Superior temporal gyrus (tissue), 1 donor: ENCODE results near the gene TSPEAR.
"Not testable (repeated sequence)": the region's sequence is repeated elsewhere in the genome, so short reads cannot be mapped to it uniquely, and the experiment has no call there.

ENCODE experiments used
- DNase-seq: peaks from one replicate; pipeline ENCODE4 v3.0.0-alpha.2; 2016; ENCODE audit errors: extremely low spot score

TSPEAR gene

DNA sequence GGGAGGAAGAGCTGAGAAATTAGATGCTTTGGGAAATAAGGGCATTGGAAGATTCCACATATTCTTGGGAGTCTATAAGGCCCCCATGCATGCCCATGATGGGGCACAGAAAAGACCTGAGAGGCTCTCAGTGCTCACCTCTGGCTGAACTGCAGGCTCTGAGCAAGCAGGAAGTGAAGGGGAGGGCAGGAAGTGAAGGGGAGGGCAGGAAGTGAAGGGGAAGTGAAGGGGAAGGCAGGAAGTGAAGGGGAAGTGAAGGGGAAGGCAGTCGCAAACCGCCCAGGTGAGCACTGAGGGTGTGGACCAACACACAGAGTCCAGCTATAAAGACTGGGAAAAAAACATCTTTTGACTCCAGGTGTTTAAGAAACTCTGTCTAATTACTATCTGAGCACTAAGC lies 80.9 kb downstream of the TSPEAR start:
- no peak for DNase-seq

DNA sequence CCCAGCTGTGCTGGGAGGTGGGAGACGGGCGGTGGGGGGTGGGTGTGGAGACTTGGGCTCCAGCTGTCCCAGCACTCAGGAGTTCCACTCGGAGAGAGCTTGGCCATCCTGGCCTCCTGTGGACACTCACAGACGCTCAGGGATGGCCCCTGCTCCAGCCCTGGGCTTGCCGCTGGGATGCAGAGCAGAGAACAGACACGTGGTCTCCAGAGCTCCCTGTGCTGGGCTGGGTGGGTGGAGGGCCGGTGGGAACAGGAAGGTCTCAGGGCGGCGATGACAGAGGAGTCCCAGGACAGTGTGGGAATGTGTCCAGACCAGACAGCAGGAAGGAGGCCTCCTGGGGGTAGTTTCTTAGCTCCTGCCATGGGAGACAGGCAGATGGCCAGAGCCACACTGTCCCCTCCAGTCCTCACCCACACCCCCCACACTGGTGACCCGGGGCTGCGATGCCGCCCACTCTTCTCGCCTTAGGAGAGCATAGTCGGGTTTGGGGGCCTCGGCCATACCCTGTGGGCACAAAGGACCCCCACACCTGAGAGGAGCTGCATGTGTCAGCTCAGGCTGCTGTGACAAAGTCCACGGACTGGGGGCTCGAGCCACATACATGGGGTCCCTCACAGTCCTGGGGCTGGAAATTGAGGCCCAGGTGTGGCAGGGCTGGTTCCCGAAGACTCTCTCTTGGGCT lies 82.5 kb downstream of the TSPEAR start:
- no peak for DNase-seq

DNA sequence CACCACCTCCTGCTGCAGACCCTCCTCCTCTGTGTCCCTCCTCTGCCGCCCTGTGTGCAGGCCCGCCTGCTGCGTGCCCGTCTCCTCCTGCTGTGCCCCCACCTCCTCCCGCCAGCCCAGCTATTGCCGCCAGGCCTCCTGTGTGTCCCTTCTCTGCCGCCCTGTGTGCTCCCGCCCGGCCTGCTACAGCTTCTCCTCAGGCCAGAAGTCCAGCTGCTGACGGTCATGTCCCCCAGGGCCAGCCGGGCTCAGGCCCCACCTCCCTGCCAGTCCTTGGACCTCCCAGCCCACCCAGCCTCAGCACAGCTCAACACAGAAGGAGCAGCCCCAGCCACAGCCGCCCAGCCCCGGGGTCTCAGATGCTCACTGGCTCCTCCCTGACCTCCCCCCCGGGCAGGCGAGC lies 83.5 kb downstream of the TSPEAR start:
- DNase-seq: not testable (repeated sequence)

DNA sequence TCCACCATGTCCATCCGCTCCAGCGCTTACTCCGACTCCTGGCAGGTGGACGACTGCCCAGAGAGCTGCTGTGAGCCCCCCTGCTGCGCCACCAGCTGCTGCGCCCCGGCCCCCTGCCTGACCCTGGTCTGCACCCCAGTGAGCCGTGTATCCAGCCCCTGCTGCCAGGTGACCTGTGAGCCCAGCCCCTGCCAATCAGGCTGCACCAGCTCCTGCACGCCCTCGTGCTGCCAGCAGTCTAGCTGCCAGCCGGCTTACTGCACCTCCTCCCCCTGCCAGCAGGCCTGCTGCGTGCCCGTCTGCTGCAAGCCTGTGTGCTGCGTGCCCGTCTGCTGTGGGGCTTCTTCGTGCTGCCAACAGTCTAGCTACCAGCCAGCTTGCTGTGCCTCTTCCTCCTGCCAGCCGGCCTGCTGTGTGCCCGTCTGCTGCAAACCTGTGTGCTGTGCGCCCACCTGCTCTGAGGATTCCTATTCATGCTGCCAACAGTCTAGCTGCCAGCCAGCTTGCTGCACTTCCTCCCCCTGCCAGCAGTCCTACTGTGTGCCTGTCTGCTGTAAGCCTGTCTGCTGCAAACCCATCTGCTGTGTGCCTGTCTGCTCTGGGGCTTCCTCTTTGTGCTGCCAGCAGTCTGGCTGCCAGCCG lies 84.1 kb downstream of the TSPEAR start:
- not testable (repeated sequence) for DNase-seq

DNA sequence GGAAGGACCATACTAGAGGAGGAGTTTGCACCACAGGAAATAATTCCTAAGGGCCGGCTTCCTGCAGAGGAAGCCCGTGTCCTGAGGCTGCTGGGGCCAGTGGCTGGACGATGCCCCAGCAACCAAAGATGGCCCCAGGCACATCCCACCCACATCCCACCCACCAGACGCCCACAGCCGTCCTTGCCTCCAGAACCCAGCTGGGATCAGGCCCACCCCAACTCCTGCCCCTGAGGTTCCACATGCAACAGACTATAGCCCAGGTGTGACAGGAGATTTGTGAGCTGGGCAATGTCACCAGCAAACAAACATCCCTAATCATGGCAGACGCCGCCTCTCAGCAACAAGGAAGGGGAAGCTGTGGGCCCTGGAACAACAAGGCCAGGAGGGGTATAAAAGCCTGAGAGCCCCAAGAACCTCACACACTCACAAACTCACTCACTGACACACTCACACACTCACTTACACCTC lies 84.7 kb downstream of the TSPEAR start, which contains the start of gene KRTAP10-9:
Gene KRTAP10-9 (plus strand): TSS at position 421 of the 471 bp plus-strand sequence. CDS start 79 bp downstream, outside the sequence.
- no peak for DNase-seq

DNA sequence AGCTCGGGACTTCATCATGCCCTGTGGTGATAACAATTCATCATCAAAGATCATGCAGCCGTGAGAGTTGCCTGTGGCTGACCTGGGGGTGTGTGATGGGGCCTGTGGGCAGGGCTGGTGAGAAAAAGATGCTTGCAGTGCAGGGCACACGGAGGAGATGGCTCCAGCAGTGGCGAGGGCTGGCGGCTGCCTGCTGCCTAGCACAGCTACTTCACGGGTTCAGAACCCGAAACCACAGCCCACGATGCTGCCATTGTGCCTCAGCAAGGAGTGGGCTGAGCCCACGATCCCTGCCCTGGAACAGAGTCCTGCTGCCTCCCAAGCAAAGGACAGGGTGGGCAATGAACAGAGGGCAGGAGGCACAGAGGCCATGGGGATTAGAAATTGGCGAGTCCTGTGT lies 85.1 kb downstream of the TSPEAR start:
- no peak for DNase-seq

DNA sequence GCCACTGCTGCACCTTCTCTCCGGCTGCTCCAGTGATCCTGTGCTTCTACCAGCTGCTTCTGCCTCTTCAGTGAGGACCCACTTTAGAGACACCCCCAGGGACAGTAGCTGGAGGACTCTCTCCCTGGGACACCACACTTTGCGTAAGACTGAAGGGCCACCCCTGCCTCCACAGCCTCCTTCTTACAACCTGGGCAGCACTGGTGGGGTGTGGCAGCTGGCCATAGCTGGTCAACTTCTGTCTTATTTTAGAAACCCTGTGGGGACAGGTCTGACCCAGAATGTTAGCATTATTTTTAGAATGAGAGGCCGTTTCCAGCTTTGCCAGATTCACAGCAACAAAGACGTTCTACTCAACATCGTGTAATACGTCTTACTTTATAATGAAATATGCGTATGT lies 85.6 kb downstream of the TSPEAR start:
- DNase-seq: no peak

DNA sequence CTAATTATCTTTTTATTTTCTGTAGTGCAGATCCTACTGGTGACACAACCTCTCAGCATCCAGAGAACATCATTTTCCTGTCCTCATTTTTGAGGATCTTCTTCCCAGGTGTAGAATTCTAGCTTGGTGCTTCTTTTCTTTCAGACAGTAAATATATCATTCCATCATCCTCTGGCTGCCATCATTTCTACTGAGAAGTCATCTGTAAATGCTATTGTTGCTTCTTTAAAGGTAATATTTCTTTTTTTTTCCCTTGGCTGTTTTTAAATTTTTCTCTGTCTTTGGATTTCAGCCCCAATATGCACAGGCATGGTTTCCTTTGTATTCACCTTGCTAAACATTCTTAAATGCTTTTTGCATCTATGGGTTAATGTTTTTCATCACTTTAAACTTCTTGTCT lies 87.8 kb downstream of the TSPEAR start:
- DNase-seq: no peak

DNA sequence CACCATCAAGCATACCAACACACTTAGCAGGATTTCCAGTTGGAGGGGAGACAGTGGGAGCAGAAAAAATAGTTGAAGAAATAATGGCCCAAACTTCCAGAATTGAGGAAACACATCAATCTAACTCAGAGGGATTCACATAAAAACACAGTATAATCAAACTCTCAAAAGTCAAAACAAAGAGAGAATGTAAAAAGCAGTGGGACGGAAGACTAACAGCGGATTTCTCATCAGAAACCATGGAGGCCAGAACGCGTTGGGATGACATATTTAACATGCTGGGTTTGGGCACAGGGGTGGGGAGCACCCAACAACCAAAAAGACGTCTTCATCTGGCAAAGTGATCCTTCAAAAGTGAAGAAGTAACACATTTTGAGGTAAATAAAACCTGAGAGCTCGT lies 91.5 kb downstream of the TSPEAR start:
- no peak for DNase-seq

DNA sequence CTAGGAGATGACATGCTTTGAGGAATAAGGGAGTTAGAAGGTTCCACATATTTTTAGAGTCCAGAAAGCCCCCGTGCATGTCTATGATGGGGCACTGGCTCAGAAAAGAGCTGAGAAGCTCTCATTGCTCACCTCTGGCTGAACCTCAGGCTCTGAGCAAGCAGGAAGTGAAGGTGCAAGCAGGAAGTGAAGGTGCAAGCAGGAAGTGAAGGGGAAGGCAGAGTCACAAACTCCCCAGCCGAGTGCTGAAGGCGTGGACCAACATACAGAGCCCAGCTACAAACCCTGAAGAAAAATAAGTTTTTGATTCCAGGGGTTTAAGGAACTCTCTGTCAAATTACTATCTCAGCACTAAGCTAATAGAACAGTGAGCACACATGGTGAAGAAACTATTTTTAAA lies 92.5 kb downstream of the TSPEAR start:
- DNase-seq: no peak

DNA sequence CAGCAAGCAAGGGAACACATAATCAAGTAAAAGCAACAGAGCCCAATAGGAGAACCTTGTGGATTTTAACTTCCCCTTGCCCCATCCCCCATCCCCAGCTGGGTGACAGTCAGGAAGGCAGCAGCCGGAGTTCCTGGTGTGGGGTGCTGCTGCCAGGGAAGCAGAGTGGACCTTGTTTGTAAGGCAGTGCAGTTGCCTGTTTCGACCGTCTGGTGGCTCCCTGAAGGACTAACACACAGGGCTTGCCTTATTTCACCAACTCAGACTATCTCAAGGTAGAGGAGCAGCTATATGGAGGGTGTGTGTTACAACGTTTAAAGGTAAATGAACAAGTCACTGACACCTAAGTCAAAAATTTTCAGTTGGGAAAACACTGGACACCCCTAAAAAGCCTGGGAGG lies 92.9 kb downstream of the TSPEAR start:
- DNase-seq: no peak

DNA sequence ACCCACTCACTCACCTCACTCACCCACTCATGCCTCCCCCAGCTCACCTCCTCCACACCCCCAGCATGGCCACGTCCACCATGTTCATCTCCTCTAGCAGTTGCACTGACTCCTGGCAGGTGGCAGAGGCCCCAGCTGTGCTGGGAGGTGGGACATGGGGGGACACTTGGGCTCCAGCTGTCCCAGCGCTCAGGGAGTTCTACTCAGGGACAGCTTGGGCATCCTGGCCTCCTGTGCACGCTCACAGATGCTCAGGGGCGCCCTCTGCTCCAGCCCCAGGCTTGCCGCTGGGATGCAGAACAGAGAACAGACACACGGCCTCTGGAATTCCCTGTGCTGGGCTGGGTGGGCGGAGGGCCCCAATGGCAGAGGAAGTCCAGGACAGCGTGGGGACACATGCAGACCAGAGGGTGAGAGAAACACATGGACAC lies 94.3 kb downstream of the TSPEAR start:
- DNase-seq: no peak

DNA sequence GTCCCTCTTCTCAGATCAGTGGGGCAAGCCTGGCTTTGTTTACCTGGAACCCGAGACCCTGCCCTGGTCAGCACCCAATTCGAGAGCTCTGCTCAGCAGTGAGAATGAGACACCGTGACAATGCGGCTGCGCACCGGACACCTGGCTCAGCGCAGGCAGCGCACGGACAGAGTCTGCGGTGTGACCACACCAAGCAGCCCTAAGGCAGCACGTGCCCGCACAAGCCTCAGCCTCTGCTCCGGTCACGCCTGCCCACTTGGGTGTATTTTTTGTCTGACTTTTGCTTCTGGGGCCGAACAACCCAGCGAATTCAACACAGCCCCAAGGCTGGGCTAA lies 94.8 kb downstream of the TSPEAR start:
- no peak for DNase-seq

DNA sequence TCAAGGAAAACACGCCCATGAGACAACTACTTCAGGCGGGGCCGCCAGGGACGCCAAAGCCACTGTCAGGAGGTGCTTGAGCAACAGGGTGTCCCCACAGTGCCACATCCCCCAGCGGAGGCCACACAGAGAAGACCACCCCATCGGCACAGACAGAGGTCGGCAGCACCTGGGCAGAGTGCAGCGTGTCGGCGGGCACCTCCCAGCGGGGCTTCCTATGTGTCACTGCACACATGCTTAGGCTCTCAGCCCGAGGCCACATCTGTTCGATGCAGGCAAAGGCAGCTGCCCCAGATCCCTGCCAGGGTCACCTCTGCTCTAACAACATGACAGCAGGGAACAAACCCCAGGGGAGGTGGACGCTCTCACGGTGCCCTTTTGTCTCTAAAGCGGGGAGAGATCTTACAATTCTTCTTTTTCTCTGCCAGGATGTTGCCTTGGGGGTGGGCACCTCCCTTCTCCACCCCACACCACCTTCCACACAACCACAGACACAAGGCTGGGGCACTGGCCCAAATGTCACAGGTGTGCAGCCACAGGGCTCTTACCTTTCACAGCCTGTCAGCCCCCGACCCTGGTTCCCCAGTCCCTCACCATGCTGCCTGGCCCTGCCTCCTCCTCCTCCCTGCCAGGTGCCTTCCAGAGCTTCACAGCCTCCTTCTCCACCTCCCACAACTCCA lies 95.3 kb downstream of the TSPEAR start:
- DNase-seq: no peak

DNA sequence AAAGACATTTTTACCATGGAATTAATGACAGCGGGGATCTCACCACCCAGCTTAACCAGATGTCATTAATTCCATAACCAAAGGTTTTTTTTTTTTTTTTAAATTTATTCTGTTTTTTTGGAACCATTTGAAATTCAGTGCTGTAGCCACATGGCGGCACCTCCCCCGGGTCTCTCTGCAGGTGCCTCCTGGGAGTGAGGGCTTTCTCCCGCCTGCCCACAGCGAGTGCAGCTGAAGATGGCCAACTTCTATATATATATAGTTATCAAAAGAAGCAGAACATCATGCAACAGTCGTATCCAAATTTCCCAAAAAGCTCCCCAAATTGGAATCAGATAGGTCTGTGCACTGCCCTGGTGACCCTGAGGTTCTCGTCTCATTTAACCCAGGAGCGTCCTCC lies 95.9 kb downstream of the TSPEAR start:
- no peak for DNase-seq

DNA sequence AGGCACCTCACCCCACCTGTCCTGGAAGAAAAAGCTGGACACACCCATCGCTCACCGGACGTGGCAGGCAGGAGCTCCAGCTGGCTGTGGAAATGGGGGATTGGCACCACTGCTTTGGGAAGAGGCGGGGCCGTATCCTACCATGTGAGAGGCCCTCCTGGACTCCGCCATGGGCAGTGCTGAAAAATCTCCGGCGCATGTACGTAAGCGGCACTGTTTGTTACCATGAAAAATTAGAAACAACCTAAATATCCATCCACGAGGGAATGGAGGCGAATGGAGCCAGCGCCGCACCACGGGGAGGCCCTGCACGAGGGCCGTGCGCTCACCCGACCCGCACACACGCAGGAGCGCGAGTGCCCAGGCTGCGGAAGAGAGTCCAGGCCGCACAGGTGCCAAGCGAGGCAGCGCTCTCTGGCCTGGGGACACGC lies 96.4 kb downstream of the TSPEAR start:
- no peak for DNase-seq

DNA sequence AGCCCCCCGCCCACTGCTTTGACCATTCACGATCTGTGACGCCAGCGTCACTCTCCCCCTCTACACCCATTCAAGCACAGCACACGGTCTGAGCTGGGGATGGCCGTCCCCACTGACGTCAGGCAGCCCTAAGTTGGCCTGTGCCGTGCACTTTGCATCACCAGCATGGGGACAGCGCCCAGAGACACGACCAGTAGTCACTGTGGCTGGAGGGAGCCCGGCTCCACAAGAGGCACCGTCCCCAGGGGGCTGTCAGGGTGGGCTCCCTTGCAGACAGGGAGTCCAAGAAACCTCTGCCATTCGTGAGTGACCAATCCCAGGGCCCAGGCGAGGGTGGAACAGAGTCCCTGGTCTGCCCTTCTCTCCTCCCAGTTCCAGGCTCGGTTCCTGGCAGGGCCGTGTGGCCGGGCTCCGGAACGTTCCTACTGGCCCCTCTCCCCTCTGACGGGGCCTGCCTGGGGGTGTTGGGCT lies 97.2 kb downstream of the TSPEAR start:
- no peak for DNase-seq

DNA sequence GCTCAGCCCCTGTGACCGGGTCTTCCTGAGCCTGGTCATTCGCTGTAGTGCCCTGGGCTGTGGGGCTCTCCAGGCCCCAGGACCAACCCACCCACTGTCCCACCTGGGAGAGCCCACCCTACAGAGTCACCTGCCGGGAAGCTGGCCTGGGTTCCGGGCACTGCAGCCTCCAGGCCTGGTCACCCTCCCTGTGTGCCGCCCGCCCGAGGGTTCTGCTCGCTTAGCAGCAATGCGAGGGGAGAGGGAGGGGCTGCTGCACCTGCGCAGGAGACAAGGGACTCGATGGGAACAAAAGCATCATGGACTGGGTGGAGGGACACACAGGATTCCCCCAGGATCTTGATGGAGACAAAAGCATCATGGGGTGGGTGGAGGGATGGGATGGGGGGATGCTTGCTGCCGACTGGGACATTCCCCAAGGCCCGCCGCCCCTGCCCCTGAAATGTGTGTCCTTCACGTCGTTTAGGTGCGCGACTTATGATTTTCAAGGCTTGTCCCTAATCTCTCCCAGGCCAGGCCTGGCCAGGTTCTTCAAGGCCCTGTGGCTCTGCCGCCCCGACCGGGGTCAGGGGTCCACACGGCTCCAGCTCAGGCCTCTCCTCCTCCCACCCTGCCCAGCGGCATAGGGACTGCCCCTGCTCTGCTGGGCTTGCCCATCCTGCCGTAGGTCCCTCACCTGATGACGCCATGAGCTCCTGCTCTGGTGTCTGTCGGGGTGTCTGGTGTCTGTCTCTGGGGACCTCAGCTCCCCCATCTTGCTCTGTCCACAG lies 97.8 kb downstream of the TSPEAR start:
- no peak for DNase-seq

DNA sequence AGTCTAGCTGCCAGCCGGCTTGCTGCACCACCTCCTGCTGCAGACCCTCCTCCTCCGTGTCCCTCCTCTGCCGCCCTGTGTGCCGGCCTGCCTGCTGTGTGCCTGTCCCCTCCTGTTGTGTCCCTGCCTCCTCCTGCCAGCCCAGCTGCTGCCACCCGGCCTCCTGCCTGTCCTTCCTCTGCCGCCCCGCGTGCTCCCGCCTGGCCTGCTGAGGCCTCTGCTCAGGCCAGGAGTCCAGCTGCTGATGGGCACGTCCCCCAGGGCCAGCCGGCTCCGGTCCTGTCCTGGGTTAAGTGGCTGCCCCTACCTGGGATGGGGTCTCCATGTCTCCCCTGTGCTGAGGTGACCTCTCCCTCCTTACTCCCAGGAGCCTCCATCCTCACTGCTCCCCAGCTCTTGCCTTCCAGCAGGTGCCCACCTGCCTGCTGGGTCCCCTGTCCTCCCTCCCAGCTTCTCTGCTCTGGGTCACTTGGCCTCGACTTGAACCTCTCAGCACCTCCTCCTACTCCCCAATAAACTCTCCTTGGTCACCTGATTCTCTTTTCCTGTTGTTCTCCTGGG lies 98.6 kb downstream of the TSPEAR start:
- no peak for DNase-seq

DNA sequence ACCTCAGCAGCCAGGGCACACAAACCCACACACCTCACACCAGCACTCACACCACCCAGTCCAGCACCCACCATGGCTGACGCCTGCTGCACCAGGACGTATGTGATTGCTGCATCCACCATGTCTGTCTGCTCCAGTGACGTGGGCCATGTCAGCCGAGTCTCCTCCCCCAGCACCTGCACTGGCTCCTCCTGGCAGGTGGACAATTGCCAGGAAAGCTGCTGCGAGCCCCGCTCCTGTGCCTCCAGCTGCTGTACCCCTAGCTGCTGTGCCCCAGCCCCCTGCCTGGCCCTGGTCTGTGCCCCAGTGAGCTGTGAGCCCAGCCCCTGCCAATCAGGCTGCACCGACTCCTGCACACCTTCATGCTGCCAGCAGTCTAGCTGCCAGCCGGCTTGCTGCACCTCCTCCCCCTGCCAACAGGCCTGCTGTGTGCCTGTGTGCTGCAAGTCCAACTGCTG lies 99.3 kb downstream of the TSPEAR start, which contains the start of gene KRTAP10-8:
Gene KRTAP10-8 (plus strand): TSS at position 51 of the 458 bp plus-strand sequence. CDS start 22 bp downstream, at position 73.
- DNase-seq: no peak

DNA sequence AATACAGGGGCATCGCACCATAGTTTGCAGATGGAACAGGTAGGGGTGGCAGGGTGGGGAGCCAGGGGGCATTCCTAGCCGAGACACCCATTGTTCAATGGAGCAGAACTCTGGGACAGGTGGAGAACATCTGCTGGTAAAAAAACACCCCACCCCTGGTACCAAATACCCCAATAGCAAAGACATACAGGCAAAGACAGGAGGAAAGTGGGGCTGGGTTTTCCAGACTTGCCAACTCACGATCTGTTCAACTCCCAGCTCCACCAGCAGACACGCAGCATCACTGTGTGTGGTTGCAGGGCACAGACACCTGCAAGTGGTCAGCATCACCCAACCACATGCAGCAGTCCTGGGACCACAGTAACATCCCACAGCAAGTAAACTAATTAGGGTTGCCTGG lies 99.8 kb downstream of the TSPEAR start:
- no peak for DNase-seq
